ENCODE measurements around the gene PCNA.

PCNA gene

GRCh38 chr20:5143851-5144250 lies 24.1 kb upstream of the PCNA start:
- no peak for DNase-seq

- DNase-seq = peak in 31 of 56 donors; percentile 2 to 62 (median 23)
Observed at GRCh38 chr20:5141615-5142014, 21.9 kb upstream of the PCNA start.

GRCh38 chr20:5140195-5140594 lies 20.4 kb upstream of the PCNA start:
- DNase-seq = no peak

GRCh38 chr20:5136096-5136495 lies 16.3 kb upstream of the PCNA start:
- no peak for DNase-seq

GRCh38 chr20:5135363-5136012 lies 15.7 kb upstream of the PCNA start:
- DNase-seq = peak in 44 of 56 donors; percentile 3 to 68 (median 42)

- no peak for DNase-seq
Observed at GRCh38 chr20:5133998-5134397, 14.2 kb upstream of the PCNA start.

GRCh38 chr20:5131502-5131901 lies 11.7 kb upstream of the PCNA start:
- no peak for DNase-seq

GRCh38 chr20:5128886-5129285 lies 9.1 kb upstream of the PCNA start:
- DNase-seq = no peak

GRCh38 chr20:5127859-5128424 lies 8.2 kb upstream of the PCNA start:
- DNase-seq = peak in 2 of 56 donors; percentile 39 to 42

- DNase-seq = peak in 43 of 56 donors; percentile 8 to 71 (median 49)
Observed at GRCh38 chr20:5127204-5127858, 7.6 kb upstream of the PCNA start.

GRCh38 chr20:5126512-5127203 lies 6.9 kb upstream of the PCNA start, which contains the start of gene CDS2:
CDS2 (plus strand) TSS chr20:5127008; CDS start chr20:5127093, 85 bp downstream.
- DNase-seq = peak; percentile 95 to 100 (median 99)

GRCh38 chr20:5122873-5123260 lies 3.1 kb upstream of the PCNA start:
- no peak for DNase-seq

GRCh38 chr20:5120185-5120476 lies 373 bp upstream of the PCNA start:
- DNase-seq = no peak

- DNase-seq = peak in 1 of 56 donors; percentile 55
Observed at GRCh38 chr20:5119143-5119434, 669 bp downstream of the PCNA start.

- no peak for DNase-seq
Observed at GRCh38 chr20:5118220-5119142, 1.3 kb downstream of the PCNA start.

- DNase-seq = no peak
Observed at GRCh38 chr20:5116875-5117274, 2.9 kb downstream of the PCNA start.

GRCh38 chr20:5114403-5114802 lies 5.4 kb downstream of the PCNA start:
- no peak for DNase-seq

- no peak for DNase-seq
Observed at GRCh38 chr20:5113615-5113986, 6.2 kb downstream of the PCNA start.

- DNase-seq = peak in 3 of 56 donors; percentile 5 to 23 (median 19)
Observed at GRCh38 chr20:5109276-5109675, 10.5 kb downstream of the PCNA start.

GRCh38 chr20:5104479-5104878 lies 15.3 kb downstream of the PCNA start:
- DNase-seq = no peak

GRCh38 chr20:5100684-5101347 lies 18.9 kb downstream of the PCNA start:
- DNase-seq = peak in 49 of 56 donors; percentile 5 to 91 (median 54)
